ENCODE data around the gene PLS3.
"Not testable (repeated sequence)": the region's sequence is repeated elsewhere in the genome, so short reads cannot be mapped to it uniquely, and the experiment has no call there.

The PLS3 gene

DNA sequence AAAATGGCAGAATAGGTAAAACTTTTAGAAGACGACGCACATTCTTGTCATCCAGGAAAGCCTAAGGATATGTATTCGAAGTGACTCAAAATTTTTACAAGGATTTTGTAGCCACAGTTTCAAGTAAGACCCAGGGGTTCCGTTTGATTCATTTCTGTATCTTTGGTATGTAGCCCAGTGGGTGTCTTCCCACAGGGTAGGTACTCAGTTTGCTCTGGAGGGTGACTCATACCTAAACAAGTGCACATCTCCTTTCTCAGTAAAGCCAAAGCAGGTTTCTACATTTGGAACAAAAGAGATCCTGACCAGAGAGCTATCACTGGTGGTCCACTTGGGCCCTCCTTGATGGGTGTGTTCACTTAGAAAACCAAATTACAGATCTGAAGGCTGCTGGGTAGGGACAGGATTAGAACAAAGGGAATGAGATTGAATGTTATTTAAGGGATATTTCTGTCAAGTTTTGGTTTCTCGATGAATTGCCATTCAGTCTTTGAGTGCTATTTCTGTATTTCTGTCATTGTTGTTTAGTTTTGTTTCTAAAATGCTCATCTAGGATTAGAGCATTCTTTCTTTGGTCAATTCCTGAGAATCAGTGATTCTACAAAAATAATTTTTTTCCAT lies 56.1 kb downstream of the PLS3 start:
- peak; percentile 1 for DNase-seq

DNA sequence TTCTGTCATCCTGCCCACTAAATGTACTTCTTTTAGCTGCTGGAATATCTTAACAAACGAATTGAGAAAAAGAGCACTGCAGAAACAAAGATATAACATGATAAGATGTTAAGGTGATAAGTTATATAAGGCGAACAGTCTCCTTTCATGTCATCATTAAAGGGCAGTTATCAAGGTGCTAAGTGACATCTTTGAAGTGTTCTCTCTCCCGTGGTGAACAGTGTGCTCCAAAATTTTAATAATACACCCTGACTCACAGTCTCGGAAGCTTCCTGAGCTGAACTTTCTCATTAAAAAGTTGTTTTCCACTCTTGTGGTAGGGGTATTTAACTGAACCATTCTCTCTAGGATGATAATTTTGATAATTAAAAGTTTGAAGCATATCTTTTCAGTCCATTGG lies 61.6 kb downstream of the PLS3 start:
- DNase-seq, result no peak

DNA sequence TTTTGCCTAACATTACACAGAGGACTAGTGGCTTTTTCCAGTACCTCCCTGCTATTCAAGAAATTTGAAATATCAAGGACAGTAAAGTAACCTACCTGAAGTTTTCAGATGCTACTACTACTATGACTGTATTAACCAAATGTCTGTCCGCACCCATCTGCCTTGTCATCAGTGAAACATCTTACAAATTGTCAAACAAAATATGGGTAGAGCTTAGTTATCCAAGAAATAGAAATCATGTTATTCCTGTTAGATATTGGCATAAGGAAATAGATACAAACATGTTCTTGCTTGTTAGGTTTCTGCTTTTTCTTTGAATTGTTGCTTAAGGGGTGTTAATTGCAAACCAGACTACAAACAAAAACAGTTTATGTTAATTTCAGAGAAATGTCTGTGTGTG lies 63.9 kb downstream of the PLS3 start:
- DNase-seq, result no peak

DNA sequence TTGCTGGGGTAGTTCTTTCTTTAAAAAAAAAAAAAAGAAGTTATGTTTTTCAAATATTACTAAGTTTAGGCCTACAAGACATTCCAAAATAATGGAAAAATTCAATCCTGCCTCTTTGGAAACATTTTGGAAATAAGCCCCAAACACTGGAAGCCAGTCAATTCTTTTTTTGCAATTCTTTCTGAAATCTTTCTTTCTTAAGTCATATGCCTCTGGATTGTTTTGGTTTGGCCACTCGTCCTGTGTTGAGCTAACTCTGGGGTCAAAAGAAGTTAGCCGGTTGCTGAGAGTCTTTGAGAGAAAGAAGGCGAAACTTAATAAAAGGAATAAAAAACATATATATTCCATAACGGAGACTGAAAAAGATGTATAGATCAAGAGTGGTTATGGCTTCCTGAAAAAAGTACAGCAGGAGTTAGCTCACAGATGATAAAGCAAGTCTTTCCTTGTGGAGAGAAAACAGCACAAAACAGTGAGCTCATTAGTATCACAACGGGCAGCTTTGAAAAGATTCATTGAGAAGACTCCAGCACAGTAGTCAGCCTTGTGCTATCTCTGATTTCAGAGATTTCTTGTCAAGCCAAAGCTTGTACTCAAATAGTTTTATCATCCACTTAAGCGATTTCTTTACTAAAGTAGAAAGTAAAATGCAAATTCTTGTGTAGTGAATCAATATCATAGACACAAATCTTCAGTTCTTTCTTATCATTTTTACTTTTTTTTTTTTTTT lies 64.8 kb downstream of the PLS3 start:
- DNase-seq, result no peak

DNA sequence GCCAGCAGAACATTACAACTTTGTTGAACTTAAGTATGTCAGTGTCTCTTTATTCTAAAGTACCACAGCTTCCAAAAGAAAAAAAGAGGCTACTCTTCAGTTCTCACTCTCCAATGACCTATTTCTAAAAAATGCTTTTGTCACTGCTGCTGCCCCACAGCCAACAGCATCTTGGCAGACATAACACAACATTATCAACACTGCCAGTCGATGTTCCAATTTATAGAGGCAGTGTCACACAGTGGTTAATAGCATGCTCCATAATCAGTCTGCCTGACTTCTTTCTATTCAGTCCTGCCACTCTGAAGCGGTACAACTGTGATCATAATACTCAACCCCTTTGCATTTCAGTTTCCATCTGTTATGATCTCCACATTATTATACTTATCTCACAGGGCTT lies 69.2 kb downstream of the PLS3 start:
- no peak for DNase-seq

DNA sequence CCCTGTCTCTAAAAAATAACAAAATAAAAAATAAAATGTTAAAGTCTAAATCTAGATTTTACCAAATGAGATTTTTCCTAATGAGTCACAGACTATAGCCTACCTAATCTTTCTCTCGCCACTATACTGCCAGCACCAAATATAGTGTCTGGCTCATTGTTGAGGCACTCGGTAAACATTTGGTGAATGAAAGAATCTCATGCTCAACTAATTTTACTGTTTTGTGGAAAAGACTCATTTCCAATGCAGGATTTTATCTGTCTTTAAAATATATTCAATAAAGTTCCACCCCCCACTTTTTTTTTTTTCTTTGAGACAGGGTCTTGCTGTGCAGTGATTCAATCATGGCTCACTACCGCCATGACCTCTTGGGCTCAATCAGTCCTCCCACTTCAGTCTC lies 71.5 kb downstream of the PLS3 start:
- no peak for DNase-seq

DNA sequence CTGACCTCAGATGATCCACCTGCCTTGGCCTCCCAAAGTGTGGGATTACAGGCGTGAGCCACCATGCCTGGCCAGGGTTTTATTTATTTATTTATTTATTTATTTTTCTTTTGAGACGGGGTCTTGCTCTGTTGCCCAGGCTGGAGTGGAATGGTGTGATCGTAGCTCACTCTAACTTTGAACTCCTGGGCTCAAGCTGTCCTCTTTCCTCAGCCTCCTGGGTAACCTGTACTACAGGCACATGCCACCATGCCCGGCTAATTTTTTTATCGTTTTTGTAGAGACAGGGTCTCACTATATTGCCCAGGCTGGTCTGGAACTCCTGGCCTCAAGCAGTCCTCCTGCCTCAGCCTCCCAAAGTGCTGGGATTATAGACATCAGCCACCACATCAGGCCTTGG lies 72.4 kb downstream of the PLS3 start:
- DNase-seq, result not testable (repeated sequence)

DNA sequence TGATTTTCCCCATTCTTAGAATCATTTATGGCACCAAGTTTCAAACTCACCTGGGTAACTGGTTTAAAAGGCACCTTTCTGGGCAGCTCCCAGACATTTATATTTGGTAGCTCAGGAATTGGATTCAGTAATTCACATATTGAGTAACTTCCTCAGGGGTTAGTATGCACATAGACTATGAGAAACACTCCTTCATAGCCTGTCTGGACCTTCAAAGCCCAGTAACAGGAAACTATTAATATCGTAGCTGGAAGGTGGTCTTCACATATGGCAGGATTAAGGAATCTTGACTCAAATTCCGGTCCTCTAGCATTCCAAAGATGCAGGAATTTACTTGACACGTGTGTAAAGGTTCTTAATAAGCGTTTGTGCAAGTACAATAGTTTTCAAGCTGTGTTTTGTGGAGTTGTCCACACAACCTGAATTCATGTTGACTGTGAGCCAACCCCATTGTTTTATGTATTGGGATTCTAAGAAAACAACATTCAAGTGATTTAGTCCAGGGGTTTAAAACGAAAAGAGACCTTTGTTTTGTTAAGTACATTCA lies 78.4 kb downstream of the PLS3 start:
- DNase-seq, result no peak

DNA sequence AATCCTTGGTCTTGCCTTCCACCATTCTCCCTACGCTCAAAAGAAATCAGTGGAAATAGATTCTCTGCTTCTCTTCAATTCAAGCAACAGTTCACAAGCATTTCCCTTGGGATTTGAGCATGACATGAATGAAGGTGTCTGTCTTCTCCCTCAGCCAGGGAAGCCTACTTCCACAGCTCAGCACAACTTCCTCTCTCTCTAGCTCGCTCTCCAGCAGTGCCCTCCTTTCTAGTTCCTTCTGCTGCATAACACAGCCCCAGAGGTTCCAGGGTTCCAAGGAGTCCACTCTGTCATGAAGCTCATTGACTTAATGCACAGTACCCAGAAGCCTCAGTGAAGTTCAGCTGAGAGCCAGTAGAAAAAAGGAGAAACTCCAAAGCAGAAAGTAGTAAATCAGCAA lies 81.3 kb downstream of the PLS3 start:
- no peak for DNase-seq

DNA sequence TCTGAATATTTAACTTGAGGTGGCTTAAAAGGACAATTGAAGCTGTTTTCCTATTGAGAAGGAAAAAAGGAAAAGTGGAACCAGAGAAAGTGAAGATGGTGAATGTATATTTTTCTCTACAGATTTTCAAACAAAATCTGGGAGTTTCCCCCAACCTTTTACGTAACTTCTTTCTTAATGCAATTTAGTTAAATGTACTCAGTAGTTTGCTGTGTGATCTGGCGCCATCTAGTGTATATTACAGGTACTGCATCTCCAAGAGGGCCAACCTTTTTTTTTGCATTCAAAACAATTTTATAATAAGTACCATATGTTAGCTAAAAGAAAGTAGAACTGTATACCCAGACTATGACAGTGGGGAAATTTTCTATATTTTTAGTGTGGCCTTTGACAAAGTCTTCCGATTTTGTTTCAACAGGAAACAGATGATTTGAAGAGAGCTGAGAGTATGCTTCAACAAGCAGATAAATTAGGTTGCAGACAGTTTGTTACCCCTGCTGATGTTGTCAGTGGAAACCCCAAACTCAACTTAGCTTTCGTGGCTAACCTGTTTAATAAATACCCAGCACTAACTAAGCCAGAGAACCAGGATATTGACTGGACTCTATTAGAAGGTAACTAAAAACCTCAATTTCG lies 82.0 kb downstream of the PLS3 start:
- peak; percentile 0 for DNase-seq

DNA sequence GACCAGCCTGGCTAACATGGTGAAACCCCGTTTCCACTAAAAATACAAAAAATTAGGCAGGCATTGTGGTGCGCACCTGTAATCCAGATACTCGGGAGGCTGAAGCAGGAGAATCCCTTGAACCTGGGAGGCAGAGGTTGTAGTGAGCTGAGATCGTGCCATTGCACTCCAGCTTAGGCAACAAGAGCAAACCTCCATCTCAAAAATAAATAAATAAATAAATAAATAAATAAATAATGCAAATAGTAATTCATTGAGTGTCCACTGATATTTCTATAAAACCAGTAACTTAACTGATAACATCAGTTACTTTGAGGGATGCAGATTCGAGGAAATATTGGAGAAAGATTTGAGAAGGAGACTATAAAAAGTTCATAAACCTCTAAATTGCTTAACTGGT lies 83.4 kb downstream of the PLS3 start:
- DNase-seq, result not testable (repeated sequence)

DNA sequence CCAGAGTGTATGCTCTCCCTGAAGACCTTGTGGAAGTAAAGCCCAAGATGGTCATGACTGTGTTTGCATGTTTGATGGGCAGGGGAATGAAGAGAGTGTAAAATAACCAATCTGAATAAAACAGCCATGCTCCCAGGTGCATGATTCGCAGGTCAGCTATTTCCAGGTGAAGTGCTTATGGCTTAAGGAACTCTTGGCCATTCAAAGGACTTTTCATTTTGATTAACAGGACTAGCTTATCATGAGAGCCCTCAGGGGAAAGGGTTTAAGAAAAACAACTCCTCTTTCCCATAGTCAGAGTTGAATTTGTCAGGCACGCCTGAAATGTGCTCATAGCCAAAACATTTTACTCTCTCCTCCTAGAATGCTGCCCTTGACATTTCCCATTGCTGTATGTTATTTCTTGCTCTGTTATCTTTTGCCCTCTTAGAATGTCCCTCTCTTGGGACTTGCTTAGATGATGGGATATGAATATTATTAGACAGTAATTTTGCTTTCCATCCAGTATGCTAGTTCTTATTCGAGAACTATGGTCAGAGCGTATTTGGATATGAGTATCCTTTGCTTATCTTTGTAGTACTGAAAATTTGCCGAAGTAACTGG lies 88.6 kb downstream of the PLS3 start:
- DNase-seq, result no peak

DNA sequence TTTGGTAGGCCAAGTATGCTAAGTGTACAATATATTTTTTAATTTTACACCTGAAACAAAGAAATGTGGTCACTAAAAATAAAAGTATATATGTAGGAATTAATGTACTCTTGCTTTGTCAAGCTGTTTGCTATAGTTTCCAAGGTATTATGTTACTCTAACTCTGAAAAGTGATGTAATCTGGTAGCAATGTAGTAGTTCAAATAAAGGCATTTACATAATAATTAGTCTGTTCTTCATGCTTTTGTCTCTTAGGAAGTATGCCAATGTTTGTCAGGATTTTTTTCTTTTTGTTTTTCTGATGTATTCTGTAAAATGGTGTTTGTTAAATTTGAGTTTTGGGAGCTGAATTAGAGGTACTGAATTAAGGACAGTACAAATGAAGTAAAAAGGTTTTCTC lies 89.5 kb downstream of the PLS3 start:
- DNase-seq, result no peak

DNA sequence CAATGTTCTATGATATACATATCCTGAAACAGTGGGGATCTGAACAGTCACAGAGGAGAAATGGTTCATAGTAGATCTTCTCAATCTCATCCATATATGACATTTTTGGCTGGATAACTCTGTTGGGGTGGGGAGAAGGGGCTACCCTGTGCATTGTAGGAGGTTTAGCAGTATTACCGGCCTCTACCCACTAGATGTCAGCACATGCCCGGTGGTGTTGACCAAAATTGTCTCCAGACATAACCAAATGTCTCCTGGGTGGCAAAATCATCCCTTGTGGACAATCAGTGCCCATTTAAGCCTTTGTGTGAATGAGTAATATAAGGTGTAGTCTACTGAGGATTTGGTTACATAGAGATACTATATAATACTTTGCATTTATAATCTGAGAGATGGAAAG lies 89.9 kb downstream of the PLS3 start:
- no peak for DNase-seq

DNA sequence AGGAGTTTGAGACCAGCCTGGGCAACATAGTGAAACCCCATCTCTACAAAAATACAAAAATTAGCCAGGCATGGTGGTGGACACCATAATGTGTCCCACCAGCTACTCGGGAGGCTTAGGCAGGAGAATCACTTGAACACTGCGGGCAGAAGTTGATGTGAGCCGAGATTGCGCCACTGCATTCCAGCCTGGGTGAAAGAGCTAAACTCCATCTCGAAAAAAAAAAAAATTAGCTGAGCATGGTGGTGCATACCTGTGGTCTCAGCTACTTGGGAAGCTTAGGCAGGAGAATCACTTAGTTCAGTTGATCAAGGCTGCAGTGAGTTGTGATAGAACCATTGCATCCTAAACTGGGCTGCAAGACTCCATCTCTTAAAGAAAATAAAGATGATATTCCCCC lies 91.2 kb downstream of the PLS3 start:
- DNase-seq, result no peak

DNA sequence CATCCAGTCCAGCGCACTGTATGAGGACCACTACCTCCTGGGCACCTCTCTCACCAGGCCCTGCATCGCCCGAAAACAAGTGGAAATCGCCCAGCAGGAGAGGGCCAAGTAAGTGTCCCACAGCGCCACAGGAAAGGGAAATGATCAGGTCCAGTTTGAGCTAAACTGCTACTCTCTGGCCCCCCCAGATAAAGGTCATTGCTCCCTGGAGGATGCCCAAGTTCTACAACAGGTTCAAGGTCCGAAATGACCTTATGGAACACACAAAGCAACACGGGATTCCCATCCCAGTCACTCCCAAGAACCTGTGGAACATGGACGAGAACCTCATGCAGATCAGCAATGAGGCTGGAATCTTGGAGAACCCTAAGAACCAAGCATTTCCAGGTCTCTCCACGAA lies 104.1 kb downstream of the PLS3 start:
- DNase-seq, result no peak

DNA sequence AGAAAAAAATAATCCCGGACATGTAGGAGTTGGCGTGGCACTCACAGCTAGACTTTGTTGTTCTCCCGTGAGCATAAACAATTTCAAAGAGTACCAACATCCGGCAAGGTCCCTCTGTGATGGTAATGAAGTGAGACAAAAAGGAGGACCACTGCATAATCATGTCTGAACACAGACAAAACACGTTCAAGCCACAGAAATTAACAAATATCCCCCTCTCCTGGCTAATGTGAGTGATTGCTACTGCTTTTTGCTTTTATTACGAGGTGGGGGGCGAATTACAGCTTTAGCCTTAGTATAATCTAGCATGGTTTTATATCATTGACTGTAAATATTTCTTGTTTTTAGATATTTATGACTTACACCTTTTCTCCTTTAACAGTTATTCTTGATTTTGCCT lies 118.5 kb downstream of the PLS3 start:
- no peak for DNase-seq

DNA sequence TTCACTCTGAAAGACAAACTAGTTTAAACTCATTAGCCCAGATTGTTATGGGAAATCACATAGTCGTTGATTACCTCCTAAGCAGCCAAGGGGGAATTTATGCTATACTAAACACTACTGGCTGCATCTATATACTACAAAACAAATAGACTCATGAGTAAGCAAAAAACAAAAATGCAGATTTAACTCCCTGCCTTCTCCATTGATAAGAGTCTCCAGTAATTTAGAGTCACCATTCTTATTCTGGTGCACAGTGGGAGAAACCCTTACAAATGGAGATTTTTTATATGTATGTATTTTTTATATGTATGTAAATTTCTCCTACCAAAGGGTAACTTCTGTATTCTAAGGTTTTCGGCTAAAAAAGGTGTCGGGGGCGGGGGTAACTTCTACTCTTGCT lies 126.6 kb downstream of the PLS3 start:
- no peak for DNase-seq

DNA sequence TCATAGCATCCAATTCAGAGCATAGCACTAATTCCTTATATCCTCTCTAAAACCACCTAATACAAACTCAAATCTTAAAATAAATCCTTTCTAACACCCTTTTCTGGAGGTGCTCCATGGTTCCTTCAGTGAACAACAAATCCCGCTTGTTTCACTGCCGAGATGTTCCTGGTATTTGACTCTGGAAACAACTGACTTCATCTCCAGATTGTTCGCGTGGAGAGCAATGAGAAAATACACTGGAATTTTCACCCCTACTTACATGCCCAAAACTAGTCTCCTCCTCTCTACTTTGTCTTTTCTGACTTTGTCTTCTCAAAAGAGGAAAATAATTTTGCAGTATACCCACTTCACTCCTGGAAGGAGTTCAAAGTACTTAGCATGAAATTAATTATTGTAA lies 129.0 kb downstream of the PLS3 start:
- DNase-seq, result no peak

DNA sequence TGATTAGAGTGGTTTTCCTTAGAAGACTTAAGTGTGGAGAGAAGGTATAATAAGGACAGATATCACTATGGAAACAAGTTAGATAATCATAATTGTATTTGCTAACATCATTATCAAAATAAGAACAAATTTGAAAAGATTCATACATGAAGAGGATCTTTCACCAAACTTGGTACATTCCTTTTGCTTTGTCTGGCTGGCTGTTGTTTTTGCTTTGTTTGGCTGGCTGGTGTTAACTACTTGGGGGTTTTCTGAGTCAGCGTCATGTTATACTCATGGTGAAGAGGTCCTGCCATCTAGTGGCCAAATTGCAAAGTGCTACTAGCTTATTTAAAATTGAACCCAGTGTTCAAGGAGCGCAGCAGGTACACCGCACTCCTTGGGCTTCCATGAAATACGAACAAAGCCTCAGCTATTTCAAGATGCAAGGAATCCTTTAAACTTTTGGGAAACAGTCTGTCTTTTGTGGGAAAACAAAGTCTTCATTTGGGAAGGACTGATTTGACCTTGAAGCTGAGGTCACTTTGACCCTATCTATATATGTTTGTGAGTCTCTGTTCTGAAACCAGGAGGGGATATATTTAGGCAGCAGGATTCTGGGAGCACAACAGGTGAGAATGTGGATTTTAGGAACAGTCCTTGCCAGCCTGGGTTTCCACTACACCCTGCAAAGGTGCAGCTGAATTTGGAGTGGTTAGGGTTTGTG lies 129.7 kb downstream of the PLS3 start:
- DNase-seq, result peak; percentile 37

DNA sequence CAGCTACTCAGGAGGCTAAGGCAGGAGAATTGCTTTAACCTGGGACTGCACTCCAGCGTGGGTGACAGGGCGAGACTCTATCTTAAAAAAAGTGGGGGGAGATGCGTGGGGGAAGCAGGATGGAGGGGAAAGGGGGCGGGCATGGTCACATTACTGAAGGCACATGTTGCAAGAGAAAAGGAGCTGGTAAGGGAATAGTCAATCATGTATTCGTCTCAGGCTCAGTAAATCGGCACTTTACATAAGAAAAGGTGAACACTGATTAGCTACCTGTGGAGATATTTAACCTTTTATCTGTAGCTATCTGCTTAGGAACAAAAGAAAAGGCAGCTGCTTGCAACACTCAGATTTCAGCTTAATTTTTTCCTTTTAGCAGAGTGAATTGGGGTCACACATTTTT lies 132.5 kb downstream of the PLS3 start:
- DNase-seq, result no peak

DNA sequence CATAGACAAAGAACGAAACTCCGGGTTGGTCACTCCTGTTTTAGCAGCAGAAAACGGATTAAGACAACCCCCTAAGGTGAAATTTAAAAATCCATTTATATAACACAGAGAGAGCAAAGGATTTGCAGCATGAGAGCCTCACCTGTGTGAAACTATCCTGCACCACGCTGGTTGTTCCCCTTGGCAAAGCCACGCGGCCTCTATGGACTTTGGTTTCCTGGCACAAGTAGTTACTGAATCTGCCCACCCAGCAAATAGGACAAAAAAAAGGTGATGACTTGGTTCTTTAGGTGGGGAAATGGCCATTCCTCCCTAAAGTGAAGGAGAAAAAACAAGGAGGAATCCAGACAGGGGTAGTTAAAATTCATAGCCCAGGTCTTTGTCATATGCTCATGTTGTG lies 133.1 kb downstream of the PLS3 start:
- no peak for DNase-seq

DNA sequence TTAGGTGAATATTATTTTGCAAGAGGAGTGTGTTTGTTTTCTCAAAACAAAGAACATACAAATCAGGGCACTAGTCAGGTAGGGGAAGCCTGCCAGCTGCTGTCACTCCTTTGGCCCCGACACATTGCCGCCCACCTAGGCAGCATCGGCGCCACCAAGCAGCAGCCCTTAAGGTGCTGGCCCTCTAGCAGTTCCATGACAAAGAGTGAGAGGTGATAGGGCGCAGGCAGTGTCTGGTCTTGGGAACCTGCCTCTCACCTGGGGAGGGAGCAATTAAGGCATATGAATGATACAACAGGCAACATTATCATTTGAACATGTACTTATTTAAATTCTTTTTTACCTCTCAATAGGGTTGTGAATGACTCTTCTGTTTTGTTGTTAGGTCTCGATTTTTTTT lies 135.1 kb downstream of the PLS3 start:
- DNase-seq, result no peak
